ENCODE results near the gene SYT7.

- TF ChIP-seq CTCF (IDR thresholded peaks at IDR 0.05) (no peak), POLR2A (IDR thresholded peaks at IDR 0.05) (no peak)
Measured at GRCh38 chr11:61598374-61598773, 17.5 kb upstream of the SYT7 start.
